ENCODE data around the gene IDUA.

Gene IDUA

DNA sequence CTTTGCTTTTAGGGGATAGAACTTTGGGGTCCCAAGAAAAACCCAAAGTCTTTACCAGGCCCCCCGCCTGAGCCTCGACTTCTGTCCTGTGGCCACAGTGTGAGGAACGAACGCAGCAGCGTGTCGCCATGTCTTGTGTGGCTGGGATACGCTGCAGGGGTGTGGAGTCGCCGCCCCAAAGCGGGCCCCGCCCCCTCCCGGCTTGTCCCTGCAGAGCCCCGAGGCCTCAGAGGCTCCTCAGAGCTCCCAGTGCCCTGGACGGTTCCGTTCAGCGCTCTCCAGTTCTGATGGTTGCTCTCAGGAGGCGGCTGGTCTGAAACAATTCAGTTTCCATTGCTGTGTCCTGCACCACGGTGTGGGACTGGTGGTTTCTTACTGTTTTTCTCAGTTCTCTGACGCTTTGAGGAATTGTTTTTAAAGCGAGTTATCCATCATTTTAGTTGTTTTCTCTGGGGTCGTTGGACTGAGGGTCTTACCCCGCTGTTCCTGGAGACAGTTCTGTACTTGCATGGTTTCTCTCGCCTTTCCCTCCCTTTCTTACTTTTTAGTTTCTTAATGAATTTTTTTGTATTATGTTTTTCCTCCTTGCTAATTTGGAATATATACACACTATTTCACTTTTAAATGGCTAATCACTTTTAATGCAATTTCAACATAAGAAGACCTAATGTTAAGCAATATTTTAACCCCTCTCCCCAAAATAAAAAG lies 1.6 kb upstream of the IDUA start:
- Histone ChIP-seq H3K27ac (replicated peaks) (no peak overlapping the region), H3K4me3 (replicated peaks; ENCODE audit: insufficient read depth, low read length) (no peak overlapping the region), H3K27me3 (ENCODE audit: insufficient read depth, poor library complexity, severe bottlenecking) (no peaks in the 10 kb centered on the region)
- no peak for DNase-seq (ENCODE audit: low read depth in 1 of 2, low spot score in 1 of 2)
- TF ChIP-seq REST (IDR thresholded peaks at IDR 0.05; ENCODE audit: insufficient replicate concordance, low read depth) (no peak), SPI1 (IDR thresholded peaks at IDR 0.05; ENCODE audit: borderline replicate concordance, low read depth) (no peak)

- DNase-seq (ENCODE audit: low read depth in 1 of 2, low spot score in 1 of 2) = no peak
- Histone ChIP-seq H3K4me3 (replicated peaks; ENCODE audit: insufficient read depth, low read length) (peak overlapping the region; percentile 48), H3K27me3 (ENCODE audit: insufficient read depth, poor library complexity, severe bottlenecking) (no peaks in the 10 kb centered on the region), H3K27ac (replicated peaks) (peak overlapping the region; percentile 39)
- TF ChIP-seq CTCF (IDR thresholded peaks at IDR 0.05; ENCODE audit: insufficient read depth, low read length) (no peak), GABPA (IDR thresholded peaks at IDR 0.05; ENCODE audit: low read depth) (no peak), REST (IDR thresholded peaks at IDR 0.05; ENCODE audit: insufficient replicate concordance, low read depth) (no peak), POLR2AphosphoS5 (IDR thresholded peaks at IDR 0.05; ENCODE audit: low read depth) (no peak), SPI1 (IDR thresholded peaks at IDR 0.05; ENCODE audit: borderline replicate concordance, low read depth) (no peak)
Observed at GRCh38 chr4:986428-986878, 391 bp upstream of the IDUA start.

DNA sequence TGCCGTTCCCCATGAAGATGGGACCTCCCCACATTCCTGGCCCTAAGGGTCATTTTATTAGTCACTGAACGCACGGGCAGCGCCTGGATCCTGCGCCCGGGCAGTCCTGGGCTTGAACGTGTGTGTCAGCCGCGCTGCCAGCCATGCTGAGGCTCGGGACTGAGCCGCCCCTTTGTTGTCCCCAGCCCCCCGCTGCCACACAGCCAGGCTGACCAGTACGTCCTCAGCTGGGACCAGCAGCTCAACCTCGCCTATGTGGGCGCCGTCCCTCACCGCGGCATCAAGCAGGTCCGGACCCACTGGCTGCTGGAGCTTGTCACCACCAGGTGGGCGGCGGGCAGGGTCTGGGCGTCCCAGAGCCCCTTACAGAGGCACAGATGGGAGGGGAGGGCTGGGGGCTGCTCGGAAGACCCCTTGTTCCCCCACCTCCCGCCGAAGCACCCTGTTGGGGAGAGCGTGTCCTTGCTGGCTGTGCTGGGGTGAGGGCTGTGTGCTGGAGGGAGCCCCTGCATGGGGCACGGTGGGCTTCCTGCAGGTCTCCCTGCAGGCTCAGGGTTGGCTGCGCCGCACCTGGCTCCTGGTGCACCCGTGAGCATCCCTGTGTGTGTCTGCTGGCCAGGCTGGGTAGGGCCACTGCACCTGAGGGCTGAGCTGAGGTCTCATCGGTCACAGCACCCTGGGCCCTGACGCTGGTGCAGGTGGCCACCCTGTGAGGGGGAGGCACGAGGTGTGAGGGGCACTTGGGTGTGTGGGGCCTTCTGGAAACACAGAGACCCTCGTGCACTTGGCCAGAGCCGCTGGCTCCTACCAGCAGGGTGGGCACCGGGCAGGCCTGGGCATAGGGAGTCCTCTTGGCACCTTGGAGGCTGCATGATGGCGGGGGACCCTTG lies 1.0 kb downstream of the IDUA start:
- DNase-seq (ENCODE audit: low read depth in 1 of 2, low spot score in 1 of 2) = no peak
- TF ChIP-seq POLR2AphosphoS5 (IDR thresholded peaks at IDR 0.05; ENCODE audit: low read depth) (no peak), CTCF (IDR thresholded peaks at IDR 0.05; ENCODE audit: insufficient read depth, low read length) (no peak), GABPA (IDR thresholded peaks at IDR 0.05; ENCODE audit: low read depth) (no peak), SPI1 (IDR thresholded peaks at IDR 0.05; ENCODE audit: borderline replicate concordance, low read depth) (no peak), REST (IDR thresholded peaks at IDR 0.05; ENCODE audit: insufficient replicate concordance, low read depth) (no peak)
- H3K27me3 ChIP-seq (ENCODE audit: insufficient read depth, poor library complexity, severe bottlenecking) = no peaks in the 10 kb centered on the region
- H3K27ac ChIP-seq (replicated peaks) = no peak overlapping the region
- H3K4me3 ChIP-seq (replicated peaks; ENCODE audit: insufficient read depth, low read length) = peak overlapping the region; percentile 48

All from HL-60 (cell line).